HEK293 (cell line): ENCODE data around the gene MBD6.

Experiments used
- CTCF ChIA-PET: fragments of 350-600 bp; formaldehyde crosslinking; extraction: SDS; loops from one replicate; lab custom pipeline; 2021; ENCODE audit warnings: antibody characterized with exemption; lab: Yijun Ruan, JAX
- POLR2A ChIA-PET: fragments of 300-600 bp; formaldehyde crosslinking; extraction: SDS; loops from one replicate; lab custom pipeline; 2020; ENCODE audit warnings: antibody characterized with exemption, inconsistent platforms; lab: Yijun Ruan, JAX
- H3K27ac ChIP-seq: fragments of 200-500 bp; sonication (Bioruptor generic); 2 replicates; pipeline ENCODE4 v1.5.1; 2014; ENCODE audit warnings: low read depth, low read length, control low read depth, inconsistent platforms; ENCODE audit errors: extremely low read depth
- H3K36me3 ChIP-seq, 2 experiments: fragments of 200-500 bp in 1 of 2; sonication (Bioruptor generic) in 1 of 2; 1 replicate in 1 of 2; 2 replicates in 1 of 2; pipeline ENCODE4 v1.5.1; 2014 to 2017; ENCODE audit warnings: inconsistent platforms in 2 of 2, low read length in 2 of 2; ENCODE audit not compliant: control insufficient read depth in 2 of 2, insufficient read depth in 1 of 2
- H3K4me1 ChIP-seq: fragments of 200-500 bp; sonication (Bioruptor generic); 2 replicates; pipeline ENCODE4 v1.5.1; 2014; ENCODE audit warnings: mild to moderate bottlenecking, low read length, inconsistent platforms; ENCODE audit not compliant: control insufficient read depth, insufficient read depth
- H3K4me3 ChIP-seq: 2 replicates; pipeline ENCODE4 v1.5.1; 2011; ENCODE audit warnings: low read depth, mild to moderate bottlenecking, control low read depth, low read length, moderate library complexity
- H3K9me3 ChIP-seq: fragments of 200-500 bp; sonication (Bioruptor generic); 2 replicates; pipeline ENCODE4 v1.5.1; 2014; ENCODE audit warnings: low read depth, low read length, inconsistent platforms; ENCODE audit not compliant: control insufficient read depth, insufficient read depth
- GLIS1 ChIP-seq: fragments of 450-650 bp; formaldehyde crosslinking; IDR thresholded peaks from 2 replicates; pipeline ENCODE4 v1.5.1; 2016; ENCODE audit warnings: missing biosample characterization, missing genetic modification characterization
- GLIS2 ChIP-seq: fragments of 450-650 bp; formaldehyde crosslinking; IDR thresholded peaks from 2 replicates; pipeline ENCODE4 v1.5.1; 2016; ENCODE audit warnings: missing biosample characterization, missing genetic modification characterization
- KLF7 ChIP-seq: fragments of 450-650 bp; formaldehyde crosslinking; IDR thresholded peaks from 2 replicates; pipeline ENCODE4 v1.5.1; 2016; ENCODE audit warnings: missing biosample characterization, missing genetic modification characterization, borderline replicate concordance
- OSR2 ChIP-seq: fragments of 450-650 bp; formaldehyde crosslinking; IDR thresholded peaks from 2 replicates; pipeline ENCODE4 v1.5.1; 2016; ENCODE audit warnings: missing biosample characterization, missing genetic modification characterization
- PRDM2 ChIP-seq: fragments of 450-650 bp; formaldehyde crosslinking; IDR thresholded peaks from 2 replicates; pipeline ENCODE4 v1.5.1; 2016; ENCODE audit warnings: missing biosample characterization, missing genetic modification characterization, borderline replicate concordance
- ZBTB49 ChIP-seq: fragments of 450-650 bp; formaldehyde crosslinking; IDR thresholded peaks from 2 replicates; pipeline ENCODE4 v1.5.1; 2016; ENCODE audit warnings: missing biosample characterization, missing genetic modification characterization, low read depth
- ZFP3 ChIP-seq: fragments of 450-650 bp; formaldehyde crosslinking; IDR thresholded peaks from 2 replicates; pipeline ENCODE4 v1.5.1; 2016; ENCODE audit warnings: low read depth, missing biosample characterization, missing genetic modification characterization
- ZNF146 ChIP-seq: fragments of 450-650 bp; formaldehyde crosslinking; IDR thresholded peaks from 2 replicates; pipeline ENCODE4 v1.5.1; 2016; ENCODE audit warnings: missing biosample characterization, missing genetic modification characterization
- ZNF211 ChIP-seq: fragments of 450-650 bp; formaldehyde crosslinking; IDR thresholded peaks from 2 replicates; pipeline ENCODE4 v1.5.1; 2016; ENCODE audit warnings: low read depth, missing biosample characterization, missing genetic modification characterization
- ZNF37A ChIP-seq: fragments of 450-650 bp; IDR thresholded peaks from 2 replicates; pipeline ENCODE4 v1.5.1; 2018; ENCODE audit warnings: missing biosample characterization, missing genetic modification characterization
- ZNF391 ChIP-seq: fragments of 450-650 bp; formaldehyde crosslinking; IDR thresholded peaks from 2 replicates; pipeline ENCODE4 v1.5.1; 2016; ENCODE audit warnings: low read depth, missing biosample characterization, missing genetic modification characterization, borderline replicate concordance
- ZNF398 ChIP-seq: fragments of 450-650 bp; formaldehyde crosslinking; IDR thresholded peaks from 2 replicates; pipeline ENCODE4 v1.5.1; 2017; ENCODE audit warnings: missing biosample characterization, missing genetic modification characterization
- ZNF473 ChIP-seq: fragments of 450-650 bp; formaldehyde crosslinking; IDR thresholded peaks from 2 replicates; pipeline ENCODE4 v1.5.1; 2017; ENCODE audit warnings: missing biosample characterization, missing genetic modification characterization
- ZNF677 ChIP-seq: fragments of 450-650 bp; IDR thresholded peaks from 2 replicates; pipeline ENCODE4 v1.5.0; 2018; ENCODE audit warnings: missing biosample characterization, mild to moderate bottlenecking, missing genetic modification characterization, moderate library complexity
- ZNF837 ChIP-seq: fragments of 450-650 bp; formaldehyde crosslinking; IDR thresholded peaks from 2 replicates; pipeline ENCODE4 v1.5.1; 2016; ENCODE audit warnings: missing biosample characterization, missing genetic modification characterization
- ZSCAN18 ChIP-seq: fragments of 450-650 bp; formaldehyde crosslinking; IDR thresholded peaks from 2 replicates; pipeline ENCODE4 v1.5.1; 2016; ENCODE audit warnings: missing biosample characterization, missing genetic modification characterization

Gene MBD6

GRCh38 chr12:57526477-57527126, 4.0 kb downstream of the MBD6 start:
- Histone ChIP-seq H3K4me1 (peaks cover 6% of the 10 kb centered on the region), H3K36me3 (peaks cover 8 to 75% of the 10 kb centered on the region in 2 experiments; a peak in 1 of 3 replicates), H3K27ac (no peak overlapping the region), H3K9me3 (no peaks in the 10 kb centered on the region), H3K4me3 (no peak overlapping the region)
- CTCF ChIA-PET = interaction anchor here (0.7 kb wide), 1 partner anchor 209 kb away, joined by 3 read pairs; no protein-coding TSS in a partner anchor
- POLR2A ChIA-PET = interaction anchor here (1.4 kb wide), 1 partner anchor 9 kb away, joined by 4 read pairs; no protein-coding TSS in a partner anchor
- TF ChIP-seq GLIS1 (tag by site-specific recombination) (peak; percentile 85), PRDM2 (no peak), ZNF37A (tag by site-specific recombination) (no peak), ZNF391 (no peak), ZNF398 (tag by site-specific recombination) (peak; percentile 68), GLIS2 (tag by site-specific recombination) (peak; percentile 56), OSR2 (tag by site-specific recombination) (no peak), ZFP3 (tag by site-specific recombination) (no peak), ZBTB49 (tag by site-specific recombination) (no peak), ZNF837 (tag by site-specific recombination) (no peak), ZNF146 (tag by site-specific recombination) (no peak), ZNF473 (no peak), ZNF211 (no peak)
- TF ChIP-seq, all 188 proteins: peak for 3

GRCh38 chr12:57527184-57527583, 4.6 kb downstream of the MBD6 start:
- no peak overlapping the region for H3K27ac ChIP-seq
- H3K9me3 ChIP-seq = no peaks in the 10 kb centered on the region
- no peak for TF ChIP-seq ZNF677 (tag by site-specific recombination)
- peak; percentile 8; the same call in 1 of the 2 replicates for TF ChIP-seq GLIS2 (tag by site-specific recombination)
- TF ChIP-seq ZNF37A (tag by site-specific recombination) = no peak
- TF ChIP-seq ZSCAN18 (tag by site-specific recombination) = no peak
- TF ChIP-seq KLF7 (tag by site-specific recombination) = no peak
- peak; percentile 91 for TF ChIP-seq GLIS1 (tag by site-specific recombination)
- POLR2A ChIA-PET = interaction anchor here (1.4 kb wide), 1 partner anchor 10 kb away, joined by 4 read pairs; no protein-coding TSS in a partner anchor
- peaks cover 8 to 81% of the 10 kb centered on the region in 2 experiments; a peak in 1 of 3 replicates for H3K36me3 ChIP-seq
- H3K4me1 ChIP-seq = no peaks in the 10 kb centered on the region; the same call in 1 of the 2 replicates
- no peak overlapping the region for H3K4me3 ChIP-seq
- CTCF ChIA-PET = interaction anchor here (0.7 kb wide), 1 partner anchor 208 kb away, joined by 3 read pairs; no protein-coding TSS in a partner anchor
